Activated B cell treated with CpG ODN at 0.5 μM for 24 hours (primary cell): ENCODE measurements around the gene KATNBL1. TPM values are rescaled to one million over a fixed set of nuclear protein-coding genes. Genes with fewer than 3 reads are reported as not detected.
A peak's percentile ranks its signal among the peaks of the same experiment; 100 is the strongest.

Experiments used
- ATAC-seq: fragments of 200-7000 bp; cut with Tn5 transposase; one replicate; pipeline ENCODE4 v1.10.0; 2021; ENCODE audit warnings: low read depth, mild to moderate bottlenecking, moderate library complexity
- CTCF ChIA-PET: fragments of 350-600 bp; sonication (Branson Sonifier 250); formaldehyde crosslinking; loops from one replicate; lab custom pipeline; 2021; ENCODE audit warnings: antibody characterized with exemption; lab: Charles Lee
- POLR2A ChIA-PET: fragments of 350-600 bp; sonication (Branson Sonifier 250); formaldehyde crosslinking; loops from one replicate; lab custom pipeline; 2021; ENCODE audit warnings: antibody characterized with exemption; lab: Charles Lee
- DNase-seq: peaks from one replicate; pipeline ENCODE4 v3.0.0; 2022
- H3K27ac Mint-ChIP-seq: one replicate; pipeline ENCODE4 v1.8.0; 2020; ENCODE audit warnings: mixed read lengths
- H3K27me3 Mint-ChIP-seq: one replicate; pipeline ENCODE4 v1.8.0; 2021; ENCODE audit warnings: mixed read lengths
- H3K36me3 Mint-ChIP-seq: one replicate; pipeline ENCODE4 v1.8.0; 2021; ENCODE audit warnings: low read depth, mixed read lengths
- H3K4me1 Mint-ChIP-seq: one replicate; pipeline ENCODE4 v1.8.0; 2021; ENCODE audit warnings: mixed read lengths
- H3K4me3 Mint-ChIP-seq: one replicate; pipeline ENCODE4 v1.8.0; 2020; ENCODE audit warnings: mild to moderate bottlenecking, mixed read lengths
- H3K9me3 Mint-ChIP-seq: one replicate; pipeline ENCODE4 v1.8.0; 2020; ENCODE audit warnings: mixed read lengths
- intact Hi-C: fragments of 100-400 bp; cut with micrococcal nuclease; formaldehyde crosslinking; loops from one replicate; pipeline ENCODE4 v1.15.1; 2024
- total RNA-seq: library from RNA; stranded (reverse); gene quantifications from 2 replicates; pipeline ENCODE4 v1.2.3, GENCODE V29; 2022
- TF ChIP-seq, protein P1 (sequence below): fragments of 200-600 bp; IDR thresholded peaks from one replicate; pipeline ENCODE4 v1.8.0; 2022; ENCODE audit warnings: antibody characterized with exemption, mild to moderate bottlenecking

The KATNBL1 gene, protein sequence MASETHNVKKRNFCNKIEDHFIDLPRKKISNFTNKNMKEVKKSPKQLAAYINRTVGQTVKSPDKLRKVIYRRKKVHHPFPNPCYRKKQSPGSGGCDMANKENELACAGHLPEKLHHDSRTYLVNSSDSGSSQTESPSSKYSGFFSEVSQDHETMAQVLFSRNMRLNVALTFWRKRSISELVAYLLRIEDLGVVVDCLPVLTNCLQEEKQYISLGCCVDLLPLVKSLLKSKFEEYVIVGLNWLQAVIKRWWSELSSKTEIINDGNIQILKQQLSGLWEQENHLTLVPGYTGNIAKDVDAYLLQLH
- total RNA-seq = 46.2 and 53.3 TPM in 2 replicates

DNA sequence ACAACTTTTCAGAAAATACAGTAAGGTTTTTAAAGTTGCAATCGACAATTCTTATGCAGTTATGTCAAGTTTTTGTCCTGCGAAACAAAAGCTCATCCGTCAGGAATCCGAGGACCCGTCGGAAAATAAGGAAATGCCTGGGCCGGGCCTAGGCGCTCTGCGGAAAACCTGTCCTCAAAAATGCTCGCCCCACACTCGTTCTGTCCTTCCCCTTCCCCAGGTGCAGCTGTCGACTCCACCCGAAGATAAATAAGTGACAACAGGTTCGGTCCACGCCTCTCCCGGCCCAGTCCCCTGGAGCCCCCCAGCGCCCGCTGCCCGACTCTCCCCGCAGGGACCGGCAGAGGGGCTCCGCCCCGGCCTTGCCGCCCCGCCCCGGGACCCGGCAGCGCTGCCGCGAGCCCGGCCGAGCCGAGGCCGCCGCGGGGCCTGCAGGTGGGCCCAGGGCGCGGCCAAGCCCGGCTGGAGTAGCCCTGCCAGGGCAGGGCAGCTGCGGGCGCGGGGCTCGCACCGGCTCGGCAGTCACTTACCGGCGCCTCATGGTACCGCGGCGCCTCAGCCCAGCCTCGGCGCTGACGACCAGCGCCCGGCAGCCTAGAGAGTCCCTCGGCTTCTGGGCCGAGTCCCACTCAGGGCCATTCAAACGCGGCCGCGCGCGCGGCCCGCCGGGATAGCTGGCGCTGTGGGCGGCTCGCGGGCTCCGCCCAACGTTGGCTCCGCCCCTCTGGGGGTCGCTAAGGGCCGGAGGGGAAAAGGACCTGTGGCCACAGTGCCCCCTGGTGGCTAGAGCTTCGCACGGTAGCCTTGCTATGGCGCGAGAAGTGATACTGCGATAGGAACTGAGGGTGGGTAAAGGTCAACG, at the start of gene KATNBL1:
Gene KATNBL1 (minus strand): TSS at position 676 of the 862 bp plus-strand sequence. CDS start 46,420 bp downstream, outside the sequence.
- no peaks in the 10 kb centered on the region for H3K27me3 Mint-ChIP-seq
- peaks cover 15% of the 10 kb centered on the region for H3K4me1 Mint-ChIP-seq
- POLR2A ChIA-PET = interaction anchor here (0.6 to 2.2 kb wide), 13 partner anchors 15 to 374 kb away, joined by 3 to 19 read pairs (median 3); partner anchors contain the start of genes AVEN, EMC4, EMC7 and GOLGA8B

DNA sequence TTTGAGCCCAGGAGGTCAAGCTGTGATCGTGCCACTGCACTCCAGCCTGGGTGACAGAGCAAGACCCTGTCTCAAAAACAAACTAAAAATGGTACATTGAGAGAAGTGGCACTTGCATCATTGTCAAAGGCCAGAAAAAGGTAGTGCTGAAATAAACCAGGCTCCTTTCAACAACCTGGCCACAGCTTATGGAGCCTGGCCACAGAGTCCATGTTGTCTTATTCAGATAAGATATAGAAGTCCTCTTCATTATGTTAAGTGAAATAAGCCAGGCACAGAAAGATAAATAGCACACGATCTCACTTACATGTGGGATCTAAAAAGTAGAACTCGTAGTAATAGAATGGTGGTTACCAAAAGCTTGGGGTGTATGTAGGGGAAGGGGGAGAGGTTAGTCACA, 49.7 kb upstream of the KATNBL1 start:
- Mint-ChIP-seq H3K27me3 (no peaks in the 10 kb centered on the region), H3K36me3 (peaks cover 52% of the 10 kb centered on the region), H3K27ac (peak overlapping the region; percentile 6), H3K9me3 (no peaks in the 10 kb centered on the region), H3K4me3 (no peak overlapping the region), H3K4me1 (no peaks in the 10 kb centered on the region)
- ATAC-seq (no peak), DNase-seq (no peak)
- ChIA-PET CTCF (interaction anchor here (1.1 to 2.4 kb wide), 2 partner anchors 18 to 108 kb away, joined by 3 to 6 read pairs; partner anchors contain the start of gene LPCAT4), POLR2A (interaction anchor here (0.6 to 1.4 kb wide), 2 partner anchors 8 to 84 kb away, joined by 3 to 4 read pairs; partner anchors contain the start of genes NOP10 and NUTM1)
- intact Hi-C loops = no loop called here
- TF ChIP-seq, protein P1, sequence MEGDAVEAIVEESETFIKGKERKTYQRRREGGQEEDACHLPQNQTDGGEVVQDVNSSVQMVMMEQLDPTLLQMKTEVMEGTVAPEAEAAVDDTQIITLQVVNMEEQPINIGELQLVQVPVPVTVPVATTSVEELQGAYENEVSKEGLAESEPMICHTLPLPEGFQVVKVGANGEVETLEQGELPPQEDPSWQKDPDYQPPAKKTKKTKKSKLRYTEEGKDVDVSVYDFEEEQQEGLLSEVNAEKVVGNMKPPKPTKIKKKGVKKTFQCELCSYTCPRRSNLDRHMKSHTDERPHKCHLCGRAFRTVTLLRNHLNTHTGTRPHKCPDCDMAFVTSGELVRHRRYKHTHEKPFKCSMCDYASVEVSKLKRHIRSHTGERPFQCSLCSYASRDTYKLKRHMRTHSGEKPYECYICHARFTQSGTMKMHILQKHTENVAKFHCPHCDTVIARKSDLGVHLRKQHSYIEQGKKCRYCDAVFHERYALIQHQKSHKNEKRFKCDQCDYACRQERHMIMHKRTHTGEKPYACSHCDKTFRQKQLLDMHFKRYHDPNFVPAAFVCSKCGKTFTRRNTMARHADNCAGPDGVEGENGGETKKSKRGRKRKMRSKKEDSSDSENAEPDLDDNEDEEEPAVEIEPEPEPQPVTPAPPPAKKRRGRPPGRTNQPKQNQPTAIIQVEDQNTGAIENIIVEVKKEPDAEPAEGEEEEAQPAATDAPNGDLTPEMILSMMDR = no peak

More for the DNA sequence above, at the start of gene KATNBL1:
- no peaks in the 10 kb centered on the region for H3K9me3 Mint-ChIP-seq
- H3K36me3 Mint-ChIP-seq = peaks cover 11% of the 10 kb centered on the region
- TF ChIP-seq, protein P1 = no peak
- H3K27ac Mint-ChIP-seq = peak within 1 kb of the TSS; percentile 82
- ATAC-seq (peak; percentile 93), DNase-seq (peak; percentile 97)
- H3K4me3 Mint-ChIP-seq = peak within 1 kb of the TSS; percentile 89
- CTCF ChIA-PET = interaction anchor here (0.6 to 6.0 kb wide), 17 partner anchors 15 to 374 kb away, joined by 3 to 53 read pairs (median 4); partner anchors contain the start of genes EMC4, EMC7, GOLGA8B and NOP10
- intact Hi-C loops = loop anchor here (1.0 to 5.0 kb wide), 10 partner anchors 10 to 778 kb away; partner anchors contain the start of genes EMC7, LPCAT4 and ZNF770

DNA sequence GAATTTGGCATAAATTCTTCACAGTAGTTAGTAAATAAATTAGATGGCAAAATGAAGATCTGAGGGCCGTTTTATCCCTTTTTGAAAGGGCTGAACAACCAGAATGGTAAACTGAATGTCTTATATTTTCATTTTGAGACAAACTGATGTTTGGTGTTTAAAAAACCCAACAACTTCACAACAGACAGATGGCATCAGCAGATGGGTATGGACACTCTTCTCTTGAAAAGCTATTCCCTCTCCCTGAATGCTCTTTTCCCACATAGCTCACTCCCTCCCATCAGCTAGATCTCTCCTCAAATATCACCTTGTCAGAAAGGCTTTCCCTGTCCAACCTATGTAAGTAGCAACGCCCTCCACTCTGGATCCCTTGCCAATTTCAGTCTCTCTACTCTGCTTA, 48.3 kb upstream of the KATNBL1 start:
- intact Hi-C loops = no loop called here
- no peak overlapping the region for H3K4me3 Mint-ChIP-seq
- H3K4me1 Mint-ChIP-seq = no peaks in the 10 kb centered on the region
- ChIA-PET CTCF (interaction anchor here (2.4 kb wide), 1 partner anchor 109 kb away, joined by 6 read pairs; the partner anchor contains the start of gene LPCAT4), POLR2A (no interaction called here)
- H3K27me3 Mint-ChIP-seq = no peaks in the 10 kb centered on the region
- no peaks in the 10 kb centered on the region for H3K9me3 Mint-ChIP-seq
- no peak overlapping the region for H3K27ac Mint-ChIP-seq
- DNase-seq (no peak), ATAC-seq (no peak)
- TF ChIP-seq, protein P1 = no peak
- peaks cover 66% of the 10 kb centered on the region for H3K36me3 Mint-ChIP-seq

DNA sequence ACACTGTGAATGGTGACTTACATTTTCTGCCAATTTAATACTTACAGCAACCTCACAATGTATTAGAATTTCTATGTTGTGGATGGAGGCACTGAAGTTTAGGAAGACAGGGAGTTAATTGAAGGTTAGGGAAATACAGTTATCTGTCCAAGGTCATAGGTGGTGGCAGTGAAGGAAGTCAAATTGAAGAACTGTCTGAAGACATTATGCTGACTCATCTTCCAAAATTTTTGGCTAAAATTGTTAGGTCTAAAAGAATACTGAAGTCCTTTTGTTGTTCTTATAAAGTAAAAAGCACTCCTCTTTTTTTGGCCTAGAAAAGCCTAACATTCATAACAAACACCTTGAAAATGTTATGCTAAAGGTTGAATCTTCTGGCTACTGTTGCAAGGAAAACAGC, 42.6 kb upstream of the KATNBL1 start:
- Mint-ChIP-seq H3K9me3 (no peaks in the 10 kb centered on the region), H3K4me1 (no peaks in the 10 kb centered on the region), H3K27ac (no peak overlapping the region), H3K36me3 (peaks cover 88% of the 10 kb centered on the region), H3K27me3 (no peaks in the 10 kb centered on the region), H3K4me3 (no peak overlapping the region)
- TF ChIP-seq, protein P1 = no peak
- DNase-seq = no peak
- CTCF ChIA-PET = no interaction called here
- POLR2A ChIA-PET = no interaction called here
- intact Hi-C loops = no loop called here
- no peak for ATAC-seq
